GM12873 (cell line): ENCODE data around the gene CCL17.

ENCODE experiments used
- CTCF ChIP-seq: IDR thresholded peaks from 2 replicates; pipeline ENCODE4 v1.5.1; 2012; ENCODE audit warnings: low read depth, mild to moderate bottlenecking, moderate library complexity, low read length, control low read depth; ENCODE audit not compliant: insufficient read depth; ENCODE audit errors: missing control alignments

CCL17 gene

DNA sequence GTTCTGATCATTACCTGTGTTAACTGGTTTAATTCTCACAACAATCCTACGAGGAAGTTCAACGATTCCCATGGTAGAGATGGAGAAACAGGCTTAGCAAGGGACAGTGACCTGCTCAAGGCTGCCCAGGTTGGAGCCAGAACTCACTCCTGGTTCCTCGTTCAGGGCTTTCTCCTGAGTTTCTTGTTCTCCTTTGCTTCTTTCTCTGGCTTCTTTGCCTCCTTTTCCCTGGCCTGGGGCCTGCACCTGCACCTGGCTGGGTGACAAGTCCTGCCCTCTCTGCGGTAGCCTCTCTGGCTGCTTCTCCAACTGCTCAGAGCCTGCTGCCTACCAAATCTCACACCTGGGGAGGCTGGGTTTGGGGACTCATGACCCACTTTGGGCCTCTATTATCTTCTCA, 43.2 kb upstream of the CCL17 start:
- no peak for TF ChIP-seq CTCF

DNA sequence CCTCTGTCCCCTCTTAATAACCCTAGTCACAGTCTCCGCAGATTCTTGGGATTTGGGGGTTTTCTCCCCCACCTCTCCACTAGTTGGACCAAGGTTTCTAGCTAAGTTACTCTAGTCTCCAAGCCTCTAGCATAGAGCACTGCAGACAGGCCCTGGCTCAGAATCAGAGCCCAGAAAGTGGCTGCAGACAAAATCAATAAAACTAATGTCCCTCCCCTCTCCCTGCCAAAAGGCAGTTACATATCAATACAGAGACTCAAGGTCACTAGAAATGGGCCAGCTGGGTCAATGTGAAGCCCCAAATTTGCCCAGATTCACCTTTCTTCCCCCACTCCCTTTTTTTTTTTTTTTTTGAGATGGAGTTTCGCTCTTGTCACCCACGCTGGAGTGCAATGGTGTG, 40.4 kb upstream of the CCL17 start:
- TF ChIP-seq CTCF, result no peak

GRCh38 chr16:57366544-57367040, 38.0 kb upstream of the CCL17 start:
- no peak for TF ChIP-seq CTCF

GRCh38 chr16:57367116-57367752, 37.3 kb upstream of the CCL17 start:
- no peak for TF ChIP-seq CTCF

GRCh38 chr16:57371494-57372371, 32.8 kb upstream of the CCL17 start:
- TF ChIP-seq CTCF, result no peak

- TF ChIP-seq CTCF, result no peak
Observed at GRCh38 chr16:57372372-57373116, 32.0 kb upstream of the CCL17 start, which contains the start of gene CX3CL1. TSS of gene CX3CL1 (plus strand) at chr16:57372490. CDS start at chr16:57372569, 79 bp downstream.
